ENCODE results near the gene RAPGEF5. TPM values are rescaled to one million over a fixed set of nuclear protein-coding genes. Genes with fewer than 3 reads are reported as not detected.

RAPGEF5 gene
- total and polyA plus RNA-seq, 4 donors: 7.1 to 54.8 (median 13.0) TPM

DNA sequence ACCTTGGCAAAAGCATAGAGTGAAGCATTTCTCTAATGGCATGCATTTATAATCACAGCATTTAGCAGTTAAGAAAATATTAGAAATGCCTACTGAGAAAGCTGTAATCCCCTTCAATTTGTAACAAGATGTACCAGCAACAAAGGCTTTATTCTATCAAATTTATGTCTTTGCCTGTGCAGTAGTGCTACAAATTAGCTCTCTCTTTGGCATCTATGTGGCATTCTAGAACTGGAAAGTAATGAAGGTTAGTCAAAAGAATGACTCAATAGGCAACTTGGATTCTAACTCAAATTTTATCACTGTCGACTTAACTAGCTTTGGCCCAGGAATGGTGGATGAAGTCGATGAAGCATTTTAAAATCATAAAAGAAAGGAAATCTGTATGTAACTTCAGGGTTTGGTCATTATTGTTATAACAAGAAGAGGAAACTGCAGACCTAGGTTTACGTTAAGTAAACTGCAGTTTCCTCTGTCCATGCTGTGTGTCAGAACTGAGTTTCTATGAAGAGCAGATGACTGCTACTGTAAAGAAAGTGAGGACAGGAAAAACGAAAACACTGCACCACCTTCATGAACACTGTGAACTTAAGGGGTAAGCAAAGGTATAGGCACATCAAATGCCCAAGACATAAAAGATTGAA, 140.0 kb downstream of the RAPGEF5 start (continued):
- TF ChIP-seq GABPA (IDR thresholded peaks at IDR 0.05 in 1 of 2, conservative IDR thresholded peaks at IDR 0.05 in 1 of 2) (no peak), JUND (IDR thresholded peaks at IDR 0.05) (no peak)

DNA sequence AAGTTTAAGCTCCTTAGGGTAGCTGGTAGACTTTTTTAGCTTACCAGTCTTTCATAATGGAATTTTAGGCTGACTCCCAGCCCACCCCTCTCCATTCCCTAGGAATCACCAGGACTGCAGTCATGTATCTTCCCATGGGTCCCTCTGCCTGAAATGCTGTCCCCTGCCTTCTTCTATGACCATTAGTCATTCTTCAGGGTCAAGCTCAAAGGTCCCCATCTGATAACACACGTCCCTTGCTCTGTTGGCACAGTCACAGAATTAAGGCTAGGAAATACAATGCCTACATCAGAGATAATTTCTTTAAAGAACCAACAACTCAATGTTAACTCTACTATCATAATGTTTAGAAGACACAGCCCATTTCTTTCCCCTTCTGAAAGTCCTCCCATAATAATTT, 140.6 kb downstream of the RAPGEF5 start:
- H3K9me3 ChIP-seq (ENCODE audit: control insufficient read depth in 4 of 4, low read length in 3 of 4): no peaks in the 10 kb centered on the region
- peaks cover 0 to 4% (median 0%) of the 10 kb centered on the region in 4 donors for H3K36me3 ChIP-seq (ENCODE audit: control insufficient read depth in 4 of 4, insufficient read depth in 3 of 4, low read depth in 1 of 4, low read length in 3 of 4)
- no peak for DNase-seq (ENCODE audit: low spot score)
- H3K27ac ChIP-seq (ENCODE audit: low read depth in 1 of 2, low read length in 2 of 2): peak overlapping the region in 1 of 2 donors; percentile 50
- no peak overlapping the region for H3K9ac ChIP-seq (ENCODE audit: low read depth in 1 of 2, low read length in 2 of 2)
- H3K4me1 ChIP-seq (ENCODE audit: control insufficient read depth in 4 of 4, insufficient read depth in 4 of 4, low read length in 3 of 4): peaks cover 0 to 3% (median 1%) of the 10 kb centered on the region in 4 donors
- H3K4me3 ChIP-seq (ENCODE audit: low read depth in 1 of 3, low read length in 3 of 3): peak overlapping the region in 1 of 3 donors; percentile 41
- whole genome bisulfite sequencing: 20% methylated on average over 1 of the region's 1 CpG
- TF ChIP-seq FOXA1 (IDR thresholded peaks at IDR 0.05): no peak
- TF ChIP-seq JUND (IDR thresholded peaks at IDR 0.05): no peak
- TF ChIP-seq, protein P1, sequence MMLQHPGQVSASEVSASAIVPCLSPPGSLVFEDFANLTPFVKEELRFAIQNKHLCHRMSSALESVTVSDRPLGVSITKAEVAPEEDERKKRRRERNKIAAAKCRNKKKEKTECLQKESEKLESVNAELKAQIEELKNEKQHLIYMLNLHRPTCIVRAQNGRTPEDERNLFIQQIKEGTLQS (IDR thresholded peaks at IDR 0.05): no peak
- TF ChIP-seq HNF4G (IDR thresholded peaks at IDR 0.05): no peak
- H3K27me3 ChIP-seq (ENCODE audit: control insufficient read depth in 4 of 4, insufficient read depth in 4 of 4, low read length in 3 of 4): no peaks in the 10 kb centered on the region

DNA sequence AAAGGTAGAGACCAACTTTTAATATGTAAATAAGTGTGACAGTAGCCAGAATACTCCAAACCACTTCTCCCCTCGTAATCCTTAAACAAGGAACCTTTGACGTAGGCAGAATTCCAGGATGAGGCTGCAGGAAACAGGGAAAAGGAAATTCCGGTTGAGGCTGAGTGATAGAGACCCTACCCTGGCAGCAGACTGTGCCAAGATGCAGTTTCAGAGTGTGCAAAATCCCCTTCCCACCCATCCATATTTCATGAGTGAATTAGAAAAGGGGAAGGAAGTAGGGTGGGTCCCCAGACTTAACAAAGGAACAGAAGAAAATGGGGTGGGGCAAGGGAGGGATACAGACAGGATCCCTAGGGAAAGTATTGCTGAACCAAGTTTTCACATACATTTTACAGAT, 143.0 kb downstream of the RAPGEF5 start:
- H3K9ac ChIP-seq (ENCODE audit: low read depth in 1 of 2, low read length in 2 of 2): no peak overlapping the region
- H3K4me3 ChIP-seq (ENCODE audit: low read depth in 1 of 3, low read length in 3 of 3): no peak overlapping the region
- no peak for TF ChIP-seq JUND (IDR thresholded peaks at IDR 0.05)
- TF ChIP-seq TAF1 (conservative IDR thresholded peaks at IDR 0.05): no peak
- no peak for TF ChIP-seq EGR1 (IDR thresholded peaks at IDR 0.05; ENCODE audit: low read depth in 2 of 2)
- no peak for TF ChIP-seq HNF4G (IDR thresholded peaks at IDR 0.05)
- TF ChIP-seq NR2F2 (IDR thresholded peaks at IDR 0.05): peak; percentile 59
- TF ChIP-seq, protein P2, sequence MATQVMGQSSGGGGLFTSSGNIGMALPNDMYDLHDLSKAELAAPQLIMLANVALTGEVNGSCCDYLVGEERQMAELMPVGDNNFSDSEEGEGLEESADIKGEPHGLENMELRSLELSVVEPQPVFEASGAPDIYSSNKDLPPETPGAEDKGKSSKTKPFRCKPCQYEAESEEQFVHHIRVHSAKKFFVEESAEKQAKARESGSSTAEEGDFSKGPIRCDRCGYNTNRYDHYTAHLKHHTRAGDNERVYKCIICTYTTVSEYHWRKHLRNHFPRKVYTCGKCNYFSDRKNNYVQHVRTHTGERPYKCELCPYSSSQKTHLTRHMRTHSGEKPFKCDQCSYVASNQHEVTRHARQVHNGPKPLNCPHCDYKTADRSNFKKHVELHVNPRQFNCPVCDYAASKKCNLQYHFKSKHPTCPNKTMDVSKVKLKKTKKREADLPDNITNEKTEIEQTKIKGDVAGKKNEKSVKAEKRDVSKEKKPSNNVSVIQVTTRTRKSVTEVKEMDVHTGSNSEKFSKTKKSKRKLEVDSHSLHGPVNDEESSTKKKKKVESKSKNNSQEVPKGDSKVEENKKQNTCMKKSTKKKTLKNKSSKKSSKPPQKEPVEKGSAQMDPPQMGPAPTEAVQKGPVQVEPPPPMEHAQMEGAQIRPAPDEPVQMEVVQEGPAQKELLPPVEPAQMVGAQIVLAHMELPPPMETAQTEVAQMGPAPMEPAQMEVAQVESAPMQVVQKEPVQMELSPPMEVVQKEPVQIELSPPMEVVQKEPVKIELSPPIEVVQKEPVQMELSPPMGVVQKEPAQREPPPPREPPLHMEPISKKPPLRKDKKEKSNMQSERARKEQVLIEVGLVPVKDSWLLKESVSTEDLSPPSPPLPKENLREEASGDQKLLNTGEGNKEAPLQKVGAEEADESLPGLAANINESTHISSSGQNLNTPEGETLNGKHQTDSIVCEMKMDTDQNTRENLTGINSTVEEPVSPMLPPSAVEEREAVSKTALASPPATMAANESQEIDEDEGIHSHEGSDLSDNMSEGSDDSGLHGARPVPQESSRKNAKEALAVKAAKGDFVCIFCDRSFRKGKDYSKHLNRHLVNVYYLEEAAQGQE (IDR thresholded peaks at IDR 0.05): no peak
- no peak for TF ChIP-seq RXRA (IDR thresholded peaks at IDR 0.05)
- no peak overlapping the region for H3K27ac ChIP-seq (ENCODE audit: low read depth in 1 of 2, low read length in 2 of 2)
- H3K27me3 ChIP-seq (ENCODE audit: control insufficient read depth in 4 of 4, insufficient read depth in 4 of 4, low read length in 3 of 4): no peaks in the 10 kb centered on the region
- peaks cover 0 to 3% (median 1%) of the 10 kb centered on the region in 4 donors for H3K4me1 ChIP-seq (ENCODE audit: control insufficient read depth in 4 of 4, insufficient read depth in 4 of 4, low read length in 3 of 4)
- DNase-seq (ENCODE audit: low spot score): no peak
- H3K36me3 ChIP-seq (ENCODE audit: control insufficient read depth in 4 of 4, insufficient read depth in 3 of 4, low read depth in 1 of 4, low read length in 3 of 4): peaks cover 0 to 4% (median 0%) of the 10 kb centered on the region in 4 donors
- H3K9me3 ChIP-seq (ENCODE audit: control insufficient read depth in 4 of 4, low read length in 3 of 4): no peaks in the 10 kb centered on the region
- WGBS: 78% methylated on average over 3 of the region's 3 CpGs

DNA sequence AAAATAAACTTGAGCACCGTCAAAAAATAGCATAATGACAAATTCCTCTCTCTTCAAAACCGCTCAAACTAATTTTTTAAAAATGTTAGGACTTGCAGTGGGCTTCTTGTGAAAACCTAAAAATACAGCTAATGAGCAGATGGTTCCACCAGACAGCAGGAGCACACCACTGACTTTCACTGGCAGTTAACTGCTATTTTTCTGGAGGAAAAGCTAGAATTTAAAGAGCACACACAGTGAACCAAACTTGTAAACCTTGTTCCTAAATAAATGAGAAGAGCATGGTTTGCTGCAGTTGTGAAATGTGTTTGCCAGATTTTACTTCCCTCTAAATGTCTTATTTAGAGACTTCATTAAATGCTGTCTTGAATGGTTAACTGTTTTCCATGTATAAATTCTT, 143.9 kb downstream of the RAPGEF5 start:
- Histone ChIP-seq H3K36me3 (ENCODE audit: control insufficient read depth in 4 of 4, insufficient read depth in 3 of 4, low read depth in 1 of 4, low read length in 3 of 4) (peaks cover 0 to under 1% (median 0%) of the 10 kb centered on the region in 4 donors), H3K27ac (ENCODE audit: low read depth in 1 of 2, low read length in 2 of 2) (peak overlapping the region in 1 of 2 donors; percentile 35), H3K9ac (ENCODE audit: low read depth in 1 of 2, low read length in 2 of 2) (no peak overlapping the region), H3K27me3 (ENCODE audit: control insufficient read depth in 4 of 4, insufficient read depth in 4 of 4, low read length in 3 of 4) (no peaks in the 10 kb centered on the region), H3K4me1 (ENCODE audit: control insufficient read depth in 4 of 4, insufficient read depth in 4 of 4, low read length in 3 of 4) (peaks cover 0 to 3% (median 1%) of the 10 kb centered on the region in 4 donors), H3K4me3 (ENCODE audit: low read depth in 1 of 3, low read length in 3 of 3) (no peak overlapping the region), H3K9me3 (ENCODE audit: control insufficient read depth in 4 of 4, low read length in 3 of 4) (no peaks in the 10 kb centered on the region)
- DNase-seq (ENCODE audit: low spot score): no peak
- WGBS: 80% methylated on average over 2 of the region's 2 CpGs
- no peak for TF ChIP-seq HNF4G (IDR thresholded peaks at IDR 0.05)
- TF ChIP-seq EGR1 (IDR thresholded peaks at IDR 0.05; ENCODE audit: low read depth in 2 of 2): no peak
- no peak for TF ChIP-seq GABPA (IDR thresholded peaks at IDR 0.05 in 1 of 2, conservative IDR thresholded peaks at IDR 0.05 in 1 of 2)
- TF ChIP-seq FOXA2 (IDR thresholded peaks at IDR 0.05): no peak
- TF ChIP-seq RAD21 (IDR thresholded peaks at IDR 0.05): no peak
- TF ChIP-seq, protein P3, sequence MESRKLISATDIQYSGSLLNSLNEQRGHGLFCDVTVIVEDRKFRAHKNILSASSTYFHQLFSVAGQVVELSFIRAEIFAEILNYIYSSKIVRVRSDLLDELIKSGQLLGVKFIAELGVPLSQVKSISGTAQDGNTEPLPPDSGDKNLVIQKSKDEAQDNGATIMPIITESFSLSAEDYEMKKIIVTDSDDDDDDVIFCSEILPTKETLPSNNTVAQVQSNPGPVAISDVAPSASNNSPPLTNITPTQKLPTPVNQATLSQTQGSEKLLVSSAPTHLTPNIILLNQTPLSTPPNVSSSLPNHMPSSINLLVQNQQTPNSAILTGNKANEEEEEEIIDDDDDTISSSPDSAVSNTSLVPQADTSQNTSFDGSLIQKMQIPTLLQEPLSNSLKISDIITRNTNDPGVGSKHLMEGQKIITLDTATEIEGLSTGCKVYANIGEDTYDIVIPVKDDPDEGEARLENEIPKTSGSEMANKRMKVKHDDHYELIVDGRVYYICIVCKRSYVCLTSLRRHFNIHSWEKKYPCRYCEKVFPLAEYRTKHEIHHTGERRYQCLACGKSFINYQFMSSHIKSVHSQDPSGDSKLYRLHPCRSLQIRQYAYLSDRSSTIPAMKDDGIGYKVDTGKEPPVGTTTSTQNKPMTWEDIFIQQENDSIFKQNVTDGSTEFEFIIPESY (IDR thresholded peaks at IDR 0.05): no peak
- TF ChIP-seq, protein P1 (IDR thresholded peaks at IDR 0.05): no peak
- TF ChIP-seq, protein P4, sequence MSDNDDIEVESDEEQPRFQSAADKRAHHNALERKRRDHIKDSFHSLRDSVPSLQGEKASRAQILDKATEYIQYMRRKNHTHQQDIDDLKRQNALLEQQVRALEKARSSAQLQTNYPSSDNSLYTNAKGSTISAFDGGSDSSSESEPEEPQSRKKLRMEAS (IDR thresholded peaks at IDR 0.05): no peak
- no peak for TF ChIP-seq SP1 (IDR thresholded peaks at IDR 0.05)
- TF ChIP-seq RXRA (IDR thresholded peaks at IDR 0.05): no peak
- TF ChIP-seq JUND (IDR thresholded peaks at IDR 0.05): no peak
- no peak for TF ChIP-seq HNF4A (conservative IDR thresholded peaks at IDR 0.05)
- TF ChIP-seq NR2F2 (IDR thresholded peaks at IDR 0.05): no peak
- no peak for TF ChIP-seq YY1 (IDR thresholded peaks at IDR 0.05)
- TF ChIP-seq FOXA1 (IDR thresholded peaks at IDR 0.05): no peak
